Measurements from ENCODE around the gene ATP8B4.

ATP8B4 gene

GRCh38 chr15:49857496-49858475 is 261.2 kb downstream of the ATP8B4 start:
- no peak for TF ChIP-seq CEBPB (IDR thresholded peaks at IDR 0.05)
- no peak for TF ChIP-seq EGR1 (IDR thresholded peaks at IDR 0.05)
- no peak for TF ChIP-seq YY1 (IDR thresholded peaks at IDR 0.05; ENCODE audit: low read depth)
- TF ChIP-seq NFIC (IDR thresholded peaks at IDR 0.05), result no peak
- no peak for TF ChIP-seq REST (IDR thresholded peaks at IDR 0.05; ENCODE audit: low read depth)

GRCh38 chr15:49855917-49856637 is 263.0 kb downstream of the ATP8B4 start:
- TF ChIP-seq NFIC (IDR thresholded peaks at IDR 0.05) (no peak), TEAD4 (IDR thresholded peaks at IDR 0.05) (no peak), USF1 (IDR thresholded peaks at IDR 0.05) (no peak), EP300 (IDR thresholded peaks at IDR 0.05; ENCODE audit: borderline replicate concordance) (no peak), YY1 (IDR thresholded peaks at IDR 0.05; ENCODE audit: low read depth) (no peak), ZBTB7A (IDR thresholded peaks at IDR 0.05; ENCODE audit: low read depth) (no peak), FOXM1 (IDR thresholded peaks at IDR 0.05; ENCODE audit: borderline replicate concordance, low read depth) (no peak), TCF12 (IDR thresholded peaks at IDR 0.05; ENCODE audit: low read depth) (no peak), EGR1 (IDR thresholded peaks at IDR 0.05) (no peak), REST (IDR thresholded peaks at IDR 0.05; ENCODE audit: low read depth) (no peak), MAX (IDR thresholded peaks at IDR 0.05) (no peak), TAF1 (IDR thresholded peaks at IDR 0.05; ENCODE audit: low read depth) (no peak), CREB1 (IDR thresholded peaks at IDR 0.05; ENCODE audit: low read depth) (no peak), CEBPB (IDR thresholded peaks at IDR 0.05) (no peak), RAD21 (IDR thresholded peaks at IDR 0.05; ENCODE audit: low read depth) (no peak)

GRCh38 chr15:49852756-49853155 is 266.3 kb downstream of the ATP8B4 start:
- no peak for TF ChIP-seq NFIC (IDR thresholded peaks at IDR 0.05)
- no peak for TF ChIP-seq EP300 (IDR thresholded peaks at IDR 0.05; ENCODE audit: borderline replicate concordance)
- TF ChIP-seq TEAD4 (IDR thresholded peaks at IDR 0.05), result no peak
- TF ChIP-seq YY1 (IDR thresholded peaks at IDR 0.05; ENCODE audit: low read depth), result no peak
- no peak for TF ChIP-seq EGR1 (IDR thresholded peaks at IDR 0.05)
- TF ChIP-seq REST (IDR thresholded peaks at IDR 0.05; ENCODE audit: low read depth), result no peak
- TF ChIP-seq ZBTB7A (IDR thresholded peaks at IDR 0.05; ENCODE audit: low read depth), result no peak
- no peak for TF ChIP-seq CEBPB (IDR thresholded peaks at IDR 0.05)
- TF ChIP-seq CREB1 (IDR thresholded peaks at IDR 0.05; ENCODE audit: low read depth), result no peak
- TF ChIP-seq MAX (IDR thresholded peaks at IDR 0.05), result no peak

- TF ChIP-seq USF1 (IDR thresholded peaks at IDR 0.05) (no peak), CREB1 (IDR thresholded peaks at IDR 0.05; ENCODE audit: low read depth) (no peak), TEAD4 (IDR thresholded peaks at IDR 0.05) (no peak)
Measured at GRCh38 chr15:49848807-49849206, 270.2 kb downstream of the ATP8B4 start.

Measured in Ishikawa (cell line).